ENCODE data around the gene CALN1.

CALN1 gene

DNA sequence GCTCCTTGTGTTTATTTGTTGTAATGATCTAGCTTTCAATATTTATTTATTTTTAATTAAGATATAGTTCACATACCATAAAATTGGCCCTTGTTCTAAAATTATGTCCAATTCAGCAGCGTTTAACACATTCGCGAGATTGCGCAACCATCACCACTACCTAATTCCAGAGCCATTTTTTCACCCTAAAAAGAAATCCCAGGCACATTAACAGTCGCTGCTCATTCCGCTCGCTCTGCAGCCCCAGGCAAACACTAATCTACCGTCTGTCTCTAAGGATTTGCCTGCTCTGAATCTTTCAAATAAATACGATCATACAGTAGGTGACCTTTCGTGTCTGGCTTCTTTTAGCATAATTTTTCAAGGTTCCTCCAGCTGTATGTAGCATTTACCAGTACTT, 616.7 kb downstream of the CALN1 start:
- Histone ChIP-seq H3K4me1 (ENCODE audit: control insufficient read depth in 2 of 2, insufficient read depth in 1 of 2, low read depth in 1 of 2, low read length in 2 of 2) (no peaks in the 10 kb centered on the region), H3K18ac (ENCODE audit: low read length) (no peak overlapping the region), H2AK5ac (ENCODE audit: low read depth, low read length) (no peak overlapping the region), H3K36me3 (replicated peaks in 1 of 2; ENCODE audit: control insufficient read depth in 2 of 2, insufficient read depth in 2 of 2, low read length in 2 of 2) (no peaks in the 10 kb centered on the region), H3K4me2 (ENCODE audit: insufficient read depth, low read length, poor library complexity, severe bottlenecking) (no peak overlapping the region), H2BK120ac (ENCODE audit: low read depth, low read length) (no peak overlapping the region), H3K4ac (ENCODE audit: low read length) (no peak overlapping the region), H3K14ac (ENCODE audit: low read length) (no peak overlapping the region), H3K27ac (replicated peaks; ENCODE audit: low read length) (no peak overlapping the region), H2BK15ac (ENCODE audit: low read length) (no peak overlapping the region), H3K9ac (ENCODE audit: low read depth, low read length, poor library complexity) (no peak overlapping the region), H2BK12ac (ENCODE audit: low read length) (no peak overlapping the region), H2AFZ (ENCODE audit: low read length) (no peak overlapping the region), H3K27me3 (ENCODE audit: control insufficient read depth in 3 of 3, insufficient read depth in 3 of 3, low read depth in 1 of 3, low read length in 3 of 3) (no peaks in the 10 kb centered on the region), H3K9me3 (replicated peaks in 1 of 2; ENCODE audit: control insufficient read depth in 2 of 2, insufficient read depth in 1 of 2, low read depth in 1 of 2, low read length in 2 of 2) (no peaks in the 10 kb centered on the region), H4K8ac (ENCODE audit: low read depth, low read length) (no peak overlapping the region), H3K23ac (ENCODE audit: low read depth, low read length, poor library complexity) (no peak overlapping the region), H4K91ac (ENCODE audit: low read depth, low read length, poor library complexity) (no peak overlapping the region), H2BK5ac (ENCODE audit: low read length) (no peak overlapping the region), H3K79me1 (ENCODE audit: low read depth, low read length) (no peaks in the 10 kb centered on the region), H3K4me3 (ENCODE audit: low read length in 2 of 2) (no peak overlapping the region)
- no CpG with 5 or more reads among the region's 10 CpGs for WGBS, 2 donors (ENCODE audit: extremely low coverage in 2 of 2, insufficient read length in 2 of 2, insufficient replicate concordance in 1 of 2)
- no peak for DNase-seq (ENCODE audit: low spot score)

DNA sequence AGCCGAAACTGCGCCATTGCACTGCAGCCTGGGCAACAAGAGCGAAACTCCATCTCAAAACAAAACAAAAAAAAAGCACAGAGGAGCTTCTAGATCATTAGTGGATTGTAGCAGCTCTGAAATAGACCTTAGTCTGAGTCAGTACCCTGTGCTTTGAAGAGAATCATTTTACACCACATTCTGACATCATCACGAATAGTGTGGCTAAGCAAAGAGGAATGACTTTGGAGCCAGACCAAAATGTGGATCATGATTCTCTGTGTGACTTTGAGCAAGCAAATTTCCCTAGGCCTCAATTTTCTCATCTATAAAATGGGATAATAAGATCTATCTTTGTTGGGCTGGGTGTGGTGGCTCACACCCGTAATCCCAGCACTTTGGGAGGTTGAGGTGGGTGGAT, 618.9 kb downstream of the CALN1 start:
- Histone ChIP-seq H3K27ac (replicated peaks; ENCODE audit: low read length) (no peak overlapping the region), H3K9me3 (replicated peaks in 1 of 2; ENCODE audit: control insufficient read depth in 2 of 2, insufficient read depth in 1 of 2, low read depth in 1 of 2, low read length in 2 of 2) (peaks cover 0 to under 1% of the 10 kb centered on the region in 2 donors), H3K36me3 (replicated peaks in 1 of 2; ENCODE audit: control insufficient read depth in 2 of 2, insufficient read depth in 2 of 2, low read length in 2 of 2) (no peaks in the 10 kb centered on the region), H2AK5ac (ENCODE audit: low read depth, low read length) (no peak overlapping the region), H4K8ac (ENCODE audit: low read depth, low read length) (no peak overlapping the region), H3K4me2 (ENCODE audit: insufficient read depth, low read length, poor library complexity, severe bottlenecking) (no peak overlapping the region), H3K4me1 (ENCODE audit: control insufficient read depth in 2 of 2, insufficient read depth in 1 of 2, low read depth in 1 of 2, low read length in 2 of 2) (no peaks in the 10 kb centered on the region), H2AFZ (ENCODE audit: low read length) (no peak overlapping the region), H3K4ac (ENCODE audit: low read length) (no peak overlapping the region), H3K9ac (ENCODE audit: low read depth, low read length, poor library complexity) (no peak overlapping the region), H2BK12ac (ENCODE audit: low read length) (no peak overlapping the region), H3K18ac (ENCODE audit: low read length) (no peak overlapping the region), H4K91ac (ENCODE audit: low read depth, low read length, poor library complexity) (no peak overlapping the region), H2BK5ac (ENCODE audit: low read length) (no peak overlapping the region), H2BK15ac (ENCODE audit: low read length) (no peak overlapping the region), H3K14ac (ENCODE audit: low read length) (no peak overlapping the region), H3K27me3 (ENCODE audit: control insufficient read depth in 3 of 3, insufficient read depth in 3 of 3, low read depth in 1 of 3, low read length in 3 of 3) (no peaks in the 10 kb centered on the region), H3K79me1 (ENCODE audit: low read depth, low read length) (no peaks in the 10 kb centered on the region), H3K4me3 (ENCODE audit: low read length in 2 of 2) (no peak overlapping the region), H2BK120ac (ENCODE audit: low read depth, low read length) (no peak overlapping the region), H3K23ac (ENCODE audit: low read depth, low read length, poor library complexity) (no peak overlapping the region)
- no CpG with 5 or more reads among the region's 5 CpGs for WGBS, 2 donors (ENCODE audit: extremely low coverage in 2 of 2, insufficient read length in 2 of 2, insufficient replicate concordance in 1 of 2)
- no peak for DNase-seq (ENCODE audit: low spot score)

DNA sequence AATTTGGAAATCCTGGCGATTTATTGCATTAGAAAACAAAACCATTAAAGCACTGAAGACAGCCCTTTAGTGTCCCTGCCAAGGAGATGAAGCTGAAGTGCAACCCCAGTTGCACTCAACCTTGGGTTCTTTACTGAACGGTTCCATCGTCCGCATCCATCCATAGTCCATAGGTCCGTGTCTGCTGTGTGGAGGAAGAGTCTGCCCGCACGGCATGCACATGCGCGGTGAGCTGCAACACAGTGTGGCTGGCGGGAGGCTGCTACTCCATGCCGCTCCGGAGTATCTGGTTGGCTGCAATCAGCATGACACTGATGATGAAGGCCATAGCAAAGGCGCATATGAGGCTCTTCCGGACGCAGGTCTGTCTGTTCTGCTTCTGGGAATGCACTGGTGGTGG, 624.6 kb downstream of the CALN1 start:
- no peak overlapping the region for H3K27ac ChIP-seq (replicated peaks; ENCODE audit: low read length)
- no peak overlapping the region for H3K18ac ChIP-seq (ENCODE audit: low read length)
- no peak overlapping the region for H3K4ac ChIP-seq (ENCODE audit: low read length)
- no CpG with 5 or more reads among the region's 15 CpGs for WGBS, 2 donors (ENCODE audit: extremely low coverage in 2 of 2, insufficient read length in 2 of 2, insufficient replicate concordance in 1 of 2)
- no peak overlapping the region for H2AK5ac ChIP-seq (ENCODE audit: low read depth, low read length)
- H3K4me1 ChIP-seq (ENCODE audit: control insufficient read depth in 2 of 2, insufficient read depth in 1 of 2, low read depth in 1 of 2, low read length in 2 of 2), result peaks cover 0 to 11% of the 10 kb centered on the region in 2 donors
- H3K9ac ChIP-seq (ENCODE audit: low read depth, low read length, poor library complexity), result no peak overlapping the region
- no peak overlapping the region for H3K4me2 ChIP-seq (ENCODE audit: insufficient read depth, low read length, poor library complexity, severe bottlenecking)
- no peak overlapping the region for H2AFZ ChIP-seq (ENCODE audit: low read length)
- no peak overlapping the region for H2BK5ac ChIP-seq (ENCODE audit: low read length)
- no peak overlapping the region for H4K91ac ChIP-seq (ENCODE audit: low read depth, low read length, poor library complexity)
- peaks cover 0 to 2% (median 0%) of the 10 kb centered on the region in 3 experiments for H3K27me3 ChIP-seq (ENCODE audit: control insufficient read depth in 3 of 3, insufficient read depth in 3 of 3, low read depth in 1 of 3, low read length in 3 of 3)
- DNase-seq (ENCODE audit: low spot score), result no peak
- no peaks in the 10 kb centered on the region for H3K36me3 ChIP-seq (replicated peaks in 1 of 2; ENCODE audit: control insufficient read depth in 2 of 2, insufficient read depth in 2 of 2, low read length in 2 of 2)
- H2BK15ac ChIP-seq (ENCODE audit: low read length), result no peak overlapping the region
- peaks cover 15% of the 10 kb centered on the region in 2 donors for H3K9me3 ChIP-seq (replicated peaks in 1 of 2; ENCODE audit: control insufficient read depth in 2 of 2, insufficient read depth in 1 of 2, low read depth in 1 of 2, low read length in 2 of 2)
- H3K14ac ChIP-seq (ENCODE audit: low read length), result no peak overlapping the region
- H2BK12ac ChIP-seq (ENCODE audit: low read length), result no peak overlapping the region
- no peak overlapping the region for H2BK120ac ChIP-seq (ENCODE audit: low read depth, low read length)
- H3K79me1 ChIP-seq (ENCODE audit: low read depth, low read length), result no peaks in the 10 kb centered on the region
- H3K23ac ChIP-seq (ENCODE audit: low read depth, low read length, poor library complexity), result no peak overlapping the region
- H4K8ac ChIP-seq (ENCODE audit: low read depth, low read length), result no peak overlapping the region
- H3K4me3 ChIP-seq (ENCODE audit: low read length in 2 of 2), result no peak overlapping the region

DNA sequence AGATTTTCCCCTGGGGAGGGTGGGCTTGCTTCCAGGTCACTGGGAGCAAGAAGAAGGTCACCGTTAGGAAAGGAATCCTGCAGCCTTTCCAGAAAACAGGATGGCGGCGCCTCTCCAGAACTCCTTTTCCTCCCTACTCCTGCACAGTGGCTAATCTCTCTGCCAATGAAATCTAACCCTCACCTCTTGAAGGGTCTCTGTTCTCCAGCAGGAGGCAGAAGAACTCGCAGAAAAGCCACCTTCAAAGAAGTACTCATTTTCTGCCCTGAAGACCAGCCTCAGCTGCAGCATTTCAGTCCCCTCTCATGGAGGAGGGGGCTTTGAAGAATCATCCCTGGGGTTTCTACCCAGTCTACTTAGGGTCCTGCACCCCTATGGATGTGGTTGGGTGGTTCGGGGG, 626.9 kb downstream of the CALN1 start:
- no peaks in the 10 kb centered on the region for H3K79me1 ChIP-seq (ENCODE audit: low read depth, low read length)
- H2BK15ac ChIP-seq (ENCODE audit: low read length), result no peak overlapping the region
- H3K18ac ChIP-seq (ENCODE audit: low read length), result no peak overlapping the region
- no peaks in the 10 kb centered on the region for H3K36me3 ChIP-seq (replicated peaks in 1 of 2; ENCODE audit: control insufficient read depth in 2 of 2, insufficient read depth in 2 of 2, low read length in 2 of 2)
- peaks cover 0 to 2% (median 2%) of the 10 kb centered on the region in 3 experiments for H3K27me3 ChIP-seq (ENCODE audit: control insufficient read depth in 3 of 3, insufficient read depth in 3 of 3, low read depth in 1 of 3, low read length in 3 of 3)
- no peak overlapping the region for H3K4ac ChIP-seq (ENCODE audit: low read length)
- no peak overlapping the region for H3K14ac ChIP-seq (ENCODE audit: low read length)
- H4K8ac ChIP-seq (ENCODE audit: low read depth, low read length), result no peak overlapping the region
- no peak overlapping the region for H3K4me2 ChIP-seq (ENCODE audit: insufficient read depth, low read length, poor library complexity, severe bottlenecking)
- H3K9me3 ChIP-seq (replicated peaks in 1 of 2; ENCODE audit: control insufficient read depth in 2 of 2, insufficient read depth in 1 of 2, low read depth in 1 of 2, low read length in 2 of 2), result peaks cover 15% of the 10 kb centered on the region in 2 donors
- H2AK5ac ChIP-seq (ENCODE audit: low read depth, low read length), result no peak overlapping the region
- no peak overlapping the region for H3K27ac ChIP-seq (replicated peaks; ENCODE audit: low read length)
- H2BK12ac ChIP-seq (ENCODE audit: low read length), result no peak overlapping the region
- H2BK120ac ChIP-seq (ENCODE audit: low read depth, low read length), result no peak overlapping the region
- H3K23ac ChIP-seq (ENCODE audit: low read depth, low read length, poor library complexity), result no peak overlapping the region
- peaks cover 10 to 21% of the 10 kb centered on the region in 2 donors for H3K4me1 ChIP-seq (ENCODE audit: control insufficient read depth in 2 of 2, insufficient read depth in 1 of 2, low read depth in 1 of 2, low read length in 2 of 2)
- H3K9ac ChIP-seq (ENCODE audit: low read depth, low read length, poor library complexity), result no peak overlapping the region
- no CpG with 5 or more reads among the region's 5 CpGs for WGBS, 2 donors (ENCODE audit: extremely low coverage in 2 of 2, insufficient read length in 2 of 2, insufficient replicate concordance in 1 of 2)
- DNase-seq (ENCODE audit: low spot score), result no peak
- H2AFZ ChIP-seq (ENCODE audit: low read length), result no peak overlapping the region
- H2BK5ac ChIP-seq (ENCODE audit: low read length), result no peak overlapping the region
- H4K91ac ChIP-seq (ENCODE audit: low read depth, low read length, poor library complexity), result no peak overlapping the region
- no peak overlapping the region for H3K4me3 ChIP-seq (ENCODE audit: low read length in 2 of 2)
